Stimulated activated naive B cell treated with anti-CD40 and anti-IgM and Interleukin-4, amounts not matched to agents 10 μg/mL and 1 μg/mL and 100 μg/mL, for 72 hours (primary cell): ENCODE measurements around the gene LITAF.
A peak's percentile ranks its signal among the peaks of the same experiment; 100 is the strongest.
"Not testable (repeated sequence)": the region's sequence is repeated elsewhere in the genome, so short reads cannot be mapped to it uniquely, and the experiment has no call there.

Source experiments
- ATAC-seq, 2 donors: fragments of 150-1000 bp; cut with Tn5 transposase; replicated peaks; 2 replicates each; pipeline ENCODE4 v1.10.0; 2021; ENCODE audit warnings: moderate library complexity in 1 of 2
- DNase-seq: peaks from one replicate; pipeline ENCODE4 v3.0.0; 2021
- H3K27ac Mint-ChIP-seq: one replicate; pipeline ENCODE4 v1.8.0; 2022; ENCODE audit warnings: mild to moderate bottlenecking, mixed read lengths
- H3K27me3 Mint-ChIP-seq, 2 donors: one replicate each; pipeline ENCODE4 v1.8.0; 2022; ENCODE audit warnings: mixed read lengths in 2 of 2
- H3K36me3 Mint-ChIP-seq, 2 donors: one replicate each; pipeline ENCODE4 v1.8.0; 2022; ENCODE audit warnings: mixed read lengths in 2 of 2, mild to moderate bottlenecking in 1 of 2
- H3K4me1 Mint-ChIP-seq, 2 donors: one replicate each; pipeline ENCODE4 v1.8.0; 2022; ENCODE audit warnings: mixed read lengths in 2 of 2, mild to moderate bottlenecking in 1 of 2
- H3K4me3 Mint-ChIP-seq, 2 donors: one replicate each; pipeline ENCODE4 v1.8.0; 2022; ENCODE audit warnings: mild to moderate bottlenecking in 2 of 2, mixed read lengths in 2 of 2, moderate library complexity in 1 of 2
- H3K9me3 Mint-ChIP-seq, 2 donors: one replicate each; pipeline ENCODE4 v1.8.0; 2022; ENCODE audit warnings: mixed read lengths in 2 of 2, mild to moderate bottlenecking in 1 of 2

The LITAF gene

GRCh38 chr16:11613381-11614303, 26.9 kb upstream of the LITAF start:
- Mint-ChIP-seq H3K9me3 (no peaks in the 10 kb centered on the region), H3K27me3 (peaks cover 5 to 12% of the 10 kb centered on the region in 2 donors), H3K27ac (peak overlapping the region; percentile 84), H3K4me3 (peak overlapping the region; percentile 60 to 76), H3K36me3 (no peaks in the 10 kb centered on the region), H3K4me1 (peaks cover 31 to 60% of the 10 kb centered on the region in 2 donors)
- DNase-seq = peak; percentile 44
- peak; percentile 77 to 78 for ATAC-seq

GRCh38 chr16:11612665-11613025, 25.9 kb upstream of the LITAF start:
- Mint-ChIP-seq H3K4me1 (peaks cover 34 to 58% of the 10 kb centered on the region in 2 donors), H3K36me3 (no peaks in the 10 kb centered on the region), H3K27me3 (peaks cover 5 to 12% of the 10 kb centered on the region in 2 donors), H3K9me3 (no peaks in the 10 kb centered on the region), H3K27ac (peak overlapping the region; percentile 84), H3K4me3 (peak overlapping the region; percentile 4 to 15)
- ATAC-seq (no peak), DNase-seq (no peak)

- Mint-ChIP-seq H3K27ac (peak overlapping the region; percentile 47), H3K4me1 (peaks cover 34 to 58% of the 10 kb centered on the region in 2 donors), H3K4me3 (peak overlapping the region in 1 of 2 donors; percentile 41), H3K9me3 (no peaks in the 10 kb centered on the region), H3K36me3 (no peaks in the 10 kb centered on the region), H3K27me3 (peaks cover 5 to 12% of the 10 kb centered on the region in 2 donors)
- peak; percentile 11 to 30 for ATAC-seq
- no peak for DNase-seq
Observed at GRCh38 chr16:11611871-11612664, 25.3 kb upstream of the LITAF start.

- peaks cover 5 to 12% of the 10 kb centered on the region in 2 donors for H3K27me3 Mint-ChIP-seq
- no peaks in the 10 kb centered on the region for H3K9me3 Mint-ChIP-seq
- ATAC-seq (no peak), DNase-seq (no peak)
- no peaks in the 10 kb centered on the region for H3K36me3 Mint-ChIP-seq
- no peak overlapping the region for H3K27ac Mint-ChIP-seq
- H3K4me1 Mint-ChIP-seq = peaks cover 34 to 58% of the 10 kb centered on the region in 2 donors
- H3K4me3 Mint-ChIP-seq = no peak overlapping the region
Observed at GRCh38 chr16:11610580-11610979, 23.9 kb upstream of the LITAF start.

- ATAC-seq (no peak), DNase-seq (no peak)
- Mint-ChIP-seq H3K4me3 (no peak overlapping the region), H3K4me1 (peaks cover 34 to 56% of the 10 kb centered on the region in 2 donors), H3K36me3 (no peaks in the 10 kb centered on the region), H3K9me3 (no peaks in the 10 kb centered on the region), H3K27me3 (peaks cover 5 to 12% of the 10 kb centered on the region in 2 donors), H3K27ac (no peak overlapping the region)
Observed at GRCh38 chr16:11610121-11610505, 23.4 kb upstream of the LITAF start.

GRCh38 chr16:11609474-11610120, 22.9 kb upstream of the LITAF start:
- ATAC-seq = no peak
- Mint-ChIP-seq H3K27ac (no peak overlapping the region), H3K9me3 (no peaks in the 10 kb centered on the region), H3K27me3 (peaks cover 5 to 12% of the 10 kb centered on the region in 2 donors), H3K36me3 (no peaks in the 10 kb centered on the region), H3K4me3 (no peak overlapping the region), H3K4me1 (peaks cover 30 to 51% of the 10 kb centered on the region in 2 donors)
- no peak for DNase-seq

- Mint-ChIP-seq H3K4me3 (no peak overlapping the region), H3K4me1 (peaks cover 10 to 24% of the 10 kb centered on the region in 2 donors), H3K9me3 (no peaks in the 10 kb centered on the region), H3K36me3 (no peaks in the 10 kb centered on the region), H3K27ac (no peak overlapping the region), H3K27me3 (peaks cover 5 to 8% of the 10 kb centered on the region in 2 donors)
- ATAC-seq (no peak), DNase-seq (no peak)
Observed at GRCh38 chr16:11605891-11606290, 19.2 kb upstream of the LITAF start.

GRCh38 chr16:11605564-11605886, 18.8 kb upstream of the LITAF start:
- peaks cover 9 to 24% of the 10 kb centered on the region in 2 donors for H3K4me1 Mint-ChIP-seq
- H3K27ac Mint-ChIP-seq = no peak overlapping the region
- H3K4me3 Mint-ChIP-seq = no peak overlapping the region
- no peaks in the 10 kb centered on the region for H3K9me3 Mint-ChIP-seq
- ATAC-seq (no peak), DNase-seq (no peak)
- peaks cover 5 to 6% of the 10 kb centered on the region in 2 donors for H3K27me3 Mint-ChIP-seq
- H3K36me3 Mint-ChIP-seq = no peaks in the 10 kb centered on the region

GRCh38 chr16:11604783-11605563, 18.3 kb upstream of the LITAF start:
- DNase-seq (no peak), ATAC-seq (no peak)
- no peaks in the 10 kb centered on the region for H3K9me3 Mint-ChIP-seq

GRCh38 chr16:11604296-11604695, 17.6 kb upstream of the LITAF start:
- not testable (repeated sequence) for H3K9me3 Mint-ChIP-seq, H3K36me3 Mint-ChIP-seq

More at GRCh38 chr16:11604783-11605563, 18.3 kb upstream of the LITAF start:
- H3K27ac Mint-ChIP-seq = no peak overlapping the region
- no peaks in the 10 kb centered on the region for H3K36me3 Mint-ChIP-seq
- H3K4me1 Mint-ChIP-seq = peaks cover 4 to 19% of the 10 kb centered on the region in 2 donors
- H3K4me3 Mint-ChIP-seq = no peak overlapping the region
- H3K27me3 Mint-ChIP-seq = peaks cover 0 to under 1% of the 10 kb centered on the region in 2 donors

GRCh38 chr16:11603331-11603750, 16.6 kb upstream of the LITAF start:
- no peak overlapping the region for H3K4me3 Mint-ChIP-seq
- ATAC-seq (no peak), DNase-seq (no peak)
- H3K4me1 Mint-ChIP-seq = peaks cover 5 to 7% of the 10 kb centered on the region in 2 donors
- H3K36me3 Mint-ChIP-seq = no peaks in the 10 kb centered on the region
- H3K9me3 Mint-ChIP-seq = no peaks in the 10 kb centered on the region
- H3K27ac Mint-ChIP-seq = no peak overlapping the region
- peaks cover 0 to 4% of the 10 kb centered on the region in 2 donors for H3K27me3 Mint-ChIP-seq

More at GRCh38 chr16:11604296-11604695, 17.6 kb upstream of the LITAF start:
- H3K27me3 Mint-ChIP-seq, DNase-seq, ATAC-seq, H3K27ac Mint-ChIP-seq, H3K4me3 Mint-ChIP-seq: not testable (repeated sequence)
- peaks cover 7 to 12% of the 10 kb centered on the region in 2 donors for H3K4me1 Mint-ChIP-seq

GRCh38 chr16:11602321-11602720, 15.6 kb upstream of the LITAF start:
- ATAC-seq (no peak), DNase-seq (no peak)
- H3K4me1 Mint-ChIP-seq = peaks cover 8 to 15% of the 10 kb centered on the region in 2 donors
- no peak overlapping the region for H3K27ac Mint-ChIP-seq
- no peak overlapping the region for H3K4me3 Mint-ChIP-seq
- H3K9me3 Mint-ChIP-seq = no peaks in the 10 kb centered on the region
- peaks cover 0 to 4% of the 10 kb centered on the region in 2 donors for H3K27me3 Mint-ChIP-seq
- no peaks in the 10 kb centered on the region for H3K36me3 Mint-ChIP-seq

GRCh38 chr16:11601911-11602310, 15.2 kb upstream of the LITAF start:
- Mint-ChIP-seq H3K4me3 (no peak overlapping the region), H3K9me3 (no peaks in the 10 kb centered on the region), H3K27ac (no peak overlapping the region), H3K36me3 (no peaks in the 10 kb centered on the region), H3K27me3 (peaks cover 0 to 4% of the 10 kb centered on the region in 2 donors), H3K4me1 (peaks cover 12 to 19% of the 10 kb centered on the region in 2 donors)
- no peak for DNase-seq
- ATAC-seq = no peak
